Ishikawa (cell line): ENCODE results near the gene SLC25A6.

Source experiments
- CEBPB ChIP-seq: IDR thresholded peaks from 2 replicates; pipeline ENCODE4 v1.6.1; 2012
- CREB1 ChIP-seq: IDR thresholded peaks from 2 replicates; pipeline ENCODE4 v1.6.1; 2012; ENCODE audit warnings: low read depth
- EGR1 ChIP-seq: IDR thresholded peaks from 2 replicates; pipeline ENCODE4 v1.6.1; 2012
- EP300 ChIP-seq: IDR thresholded peaks from 2 replicates; pipeline ENCODE4 v1.6.1; 2012; ENCODE audit warnings: borderline replicate concordance
- FOXM1 ChIP-seq: IDR thresholded peaks from 2 replicates; pipeline ENCODE4 v1.6.1; 2012; ENCODE audit warnings: low read depth, borderline replicate concordance
- RAD21 ChIP-seq: IDR thresholded peaks from 2 replicates; pipeline ENCODE4 v1.6.1; 2012; ENCODE audit warnings: low read depth
- YY1 ChIP-seq: IDR thresholded peaks from 2 replicates; pipeline ENCODE4 v1.6.1; 2012; ENCODE audit warnings: low read depth

DNA sequence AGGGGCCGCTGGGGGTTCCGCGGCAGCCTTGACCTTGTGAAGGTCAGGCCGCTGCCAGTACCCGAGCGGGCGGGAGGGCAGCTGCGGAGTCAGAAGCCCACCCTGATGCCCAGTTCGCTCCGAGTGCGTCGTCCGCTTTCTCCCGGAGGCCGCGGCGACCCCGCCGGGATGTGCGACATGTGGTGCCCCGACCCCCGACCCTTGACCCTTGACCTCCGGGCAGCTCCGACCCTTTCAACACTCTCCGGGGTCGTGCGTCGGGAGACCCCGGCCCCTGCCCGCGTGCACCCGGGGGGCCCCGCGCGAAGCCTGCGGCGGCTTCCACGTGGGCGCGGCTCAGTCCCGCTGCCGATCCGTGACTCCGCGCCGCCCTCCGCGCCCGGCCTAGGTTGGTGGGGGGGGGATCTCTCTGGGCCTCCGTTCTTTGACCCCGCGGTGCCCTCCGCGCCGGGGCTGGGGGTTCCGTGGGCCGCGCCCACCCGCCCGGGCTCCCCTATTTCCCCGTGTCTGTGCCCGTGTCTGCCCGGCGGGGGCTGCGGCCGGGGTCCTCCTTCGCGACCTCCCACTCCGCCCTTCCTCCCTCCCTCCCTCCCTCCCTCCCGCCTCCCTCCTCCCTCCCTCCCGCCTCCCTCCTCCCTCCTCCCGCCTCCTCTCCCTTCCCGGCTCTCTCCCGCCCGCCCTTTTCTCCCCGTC lies 609 bp upstream of the SLC25A6 start:
- TF ChIP-seq EP300 (no peak), YY1 (no peak), RAD21 (no peak), FOXM1 (no peak), EGR1 (no peak), CREB1 (no peak), CEBPB (no peak)
